H1 (cell line): ENCODE data around the gene NEFH. TPM values are rescaled to one million over a fixed set of nuclear protein-coding genes. Genes with fewer than 3 reads are reported as not detected.

Experiments used
- MAX ChIP-seq: IDR thresholded peaks from 2 replicates; pipeline ENCODE4 v1.6.1; 2012; ENCODE audit warnings: inconsistent platforms
- POU5F1 ChIP-seq: IDR thresholded peaks from 2 replicates; pipeline ENCODE4 v1.6.1; 2011; ENCODE audit warnings: low read depth, mild to moderate bottlenecking, low read length, moderate library complexity
- RBBP5 ChIP-seq: IDR thresholded peaks from 2 replicates; pipeline ENCODE4 v1.7.1; 2012; ENCODE audit warnings: low read depth, mild to moderate bottlenecking, inconsistent platforms, low read length, moderate library complexity, borderline replicate concordance
- RNF2 ChIP-seq: fragments of 200-900, 300-1000 bp; sonication (generic); IDR thresholded peaks from 2 replicates; pipeline ENCODE4 v1.7.1; 2016; ENCODE audit warnings: borderline replicate concordance, low read depth, mild to moderate bottlenecking, antibody characterized with exemption, low read length; ENCODE audit not compliant: poor library complexity, severe bottlenecking; ENCODE audit errors: missing control alignments
- SIRT6 ChIP-seq: IDR thresholded peaks from one replicate; pipeline ENCODE4 v1.7.1; 2012; ENCODE audit warnings: low read length, inconsistent platforms
- YY1 ChIP-seq: IDR thresholded peaks from 2 replicates; pipeline ENCODE4 v1.6.1; 2011; ENCODE audit warnings: low read depth, mild to moderate bottlenecking, low read length
- polyA plus RNA-seq, 7 experiments: library from polyadenylated mRNA; depleted of rRNA in 3 of 7; stranded (reverse) in 5 of 7; unstranded in 2 of 7; fragments of >200 nt in 5 of 7; fragments of 200-250 nt in 2 of 7; gene quantifications; 1 replicate in 5 of 7; 2 replicates in 1 of 7; 4 replicates in 1 of 7; pipeline versions ENCODE4 v1.2.1 to v1.2.3, GENCODE V29; 2011 to 2013; ENCODE audit warnings: missing spikeins in 2 of 7, mixed read lengths in 2 of 7
- total RNA-seq: library from RNA; stranded (reverse); fragmentation: NEBNext Ultra II Directional; extraction: Animal tissue kit (Norgen Biotek cat#: 25700); gene quantifications from 2 replicates; pipeline ENCODE4 v1.2.1, GENCODE V29; 2021

Gene NEFH
- total and polyA plus RNA-seq, 2 of the 8 experiments (the other 6 are each of a cell fraction or from before 2014, with no cell fraction given), result 0.57 to 2.3 TPM

DNA sequence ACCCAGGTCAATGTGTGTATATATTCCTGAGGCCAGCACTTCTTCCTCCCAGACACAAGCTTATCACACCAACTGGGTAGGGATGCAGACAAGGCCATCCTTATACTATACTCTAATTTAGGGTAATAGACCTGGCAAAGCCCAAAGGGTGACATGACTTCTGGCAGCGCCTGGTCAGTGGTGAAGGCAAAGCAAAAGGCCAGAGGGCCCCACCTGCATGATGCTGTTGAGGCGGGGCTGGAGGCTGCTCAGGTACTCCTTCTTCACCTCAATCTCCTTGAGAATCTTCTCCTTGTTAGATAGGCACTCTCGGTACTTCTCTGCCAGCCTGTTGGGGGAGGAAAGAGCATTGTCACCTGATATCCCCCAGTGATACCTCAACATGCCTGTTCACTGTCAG lies 56.4 kb downstream of the NEFH start (continued):
- TF ChIP-seq POU5F1, result no peak
- TF ChIP-seq MAX, result no peak
- no peak for TF ChIP-seq SIRT6
- no peak for TF ChIP-seq YY1
- no peak for TF ChIP-seq RNF2
- TF ChIP-seq RBBP5, result no peak
